ENCODE results near the gene TUBB.
A peak's percentile ranks its signal among the peaks of the same experiment; 100 is the strongest.

TUBB gene

DNA sequence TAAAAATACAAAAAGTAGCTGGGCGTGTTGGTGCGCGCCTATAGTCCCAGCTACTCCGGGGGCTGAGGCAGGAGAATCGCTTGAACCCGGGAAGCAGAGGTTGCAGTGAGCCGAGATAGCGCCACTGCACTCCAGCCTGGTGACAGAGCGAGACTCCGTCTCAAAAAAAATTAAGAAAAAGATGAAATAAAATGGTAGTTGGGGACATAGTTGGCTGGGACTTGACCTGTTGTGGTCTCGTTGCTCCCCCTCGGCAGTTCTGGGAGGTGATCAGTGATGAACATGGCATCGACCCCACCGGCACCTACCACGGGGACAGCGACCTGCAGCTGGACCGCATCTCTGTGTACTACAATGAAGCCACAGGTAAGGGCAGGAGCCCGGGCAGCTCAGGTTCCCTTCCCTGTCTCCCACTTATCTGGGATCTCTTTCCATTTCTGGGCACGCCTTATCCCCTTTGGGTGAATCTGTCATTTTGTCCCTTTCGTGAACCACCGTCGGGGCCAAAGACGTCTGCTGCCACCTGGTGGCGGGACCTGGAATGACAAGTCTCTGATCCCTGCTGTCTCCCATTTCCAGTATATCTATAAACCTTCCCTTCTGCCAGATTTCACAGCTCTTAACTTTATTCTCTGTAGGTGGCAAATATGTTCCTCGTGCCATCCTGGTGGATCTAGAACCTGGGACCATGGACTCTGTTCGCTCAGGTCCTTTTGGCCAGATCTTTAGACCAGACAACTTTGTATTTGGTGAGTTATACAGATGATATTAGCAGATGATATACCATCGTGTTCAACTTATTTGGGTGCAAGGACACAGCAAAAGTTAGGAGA is 2.3 kb downstream of the TUBB start (continued):
- TF ChIP-seq, protein P1, sequence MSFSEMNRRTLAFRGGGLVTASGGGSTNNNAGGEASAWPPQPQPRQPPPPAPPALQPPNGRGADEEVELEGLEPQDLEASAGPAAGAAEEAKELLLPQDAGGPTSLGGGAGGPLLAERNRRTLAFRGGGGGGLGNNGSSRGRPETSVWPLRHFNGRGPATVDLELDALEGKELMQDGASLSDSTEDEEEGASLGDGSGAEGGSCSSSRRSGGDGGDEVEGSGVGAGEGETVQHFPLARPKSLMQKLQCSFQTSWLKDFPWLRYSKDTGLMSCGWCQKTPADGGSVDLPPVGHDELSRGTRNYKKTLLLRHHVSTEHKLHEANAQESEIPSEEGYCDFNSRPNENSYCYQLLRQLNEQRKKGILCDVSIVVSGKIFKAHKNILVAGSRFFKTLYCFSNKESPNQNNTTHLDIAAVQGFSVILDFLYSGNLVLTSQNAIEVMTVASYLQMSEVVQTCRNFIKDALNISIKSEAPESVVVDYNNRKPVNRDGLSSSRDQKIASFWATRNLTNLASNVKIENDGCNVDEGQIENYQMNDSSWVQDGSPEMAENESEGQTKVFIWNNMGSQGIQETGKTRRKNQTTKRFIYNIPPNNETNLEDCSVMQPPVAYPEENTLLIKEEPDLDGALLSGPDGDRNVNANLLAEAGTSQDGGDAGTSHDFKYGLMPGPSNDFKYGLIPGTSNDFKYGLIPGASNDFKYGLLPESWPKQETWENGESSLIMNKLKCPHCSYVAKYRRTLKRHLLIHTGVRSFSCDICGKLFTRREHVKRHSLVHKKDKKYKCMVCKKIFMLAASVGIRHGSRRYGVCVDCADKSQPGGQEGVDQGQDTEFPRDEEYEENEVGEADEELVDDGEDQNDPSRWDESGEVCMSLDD (tag by site-specific recombination; IDR thresholded peaks at IDR 0.05), result 0 out of 2 replicates have a peak, but pooled peaks have one; percentile 66
- TF ChIP-seq IKZF3 (tag by site-specific recombination; IDR thresholded peaks at IDR 0.05) (peak; percentile 85), SETDB1 (IDR thresholded peaks at IDR 0.05; ENCODE audit: insufficient read length, low read length) (no peak), GLI4 (tag by site-specific recombination; IDR thresholded peaks at IDR 0.05) (no peak), ZEB2 (tag by site-specific recombination; IDR thresholded peaks at IDR 0.05) (peak; percentile 78), OVOL3 (tag by site-specific recombination; IDR thresholded peaks at IDR 0.05) (no peak), ZFP41 (tag by site-specific recombination; IDR thresholded peaks at IDR 0.05; ENCODE audit: borderline replicate concordance) (no peak), ZNF37A (tag by site-specific recombination; IDR thresholded peaks at IDR 0.05) (no peak), GLIS1 (tag by site-specific recombination; IDR thresholded peaks at IDR 0.05) (no peak), ZNF792 (tag by site-specific recombination; IDR thresholded peaks at IDR 0.05) (no peak), SCRT1 (tag by site-specific recombination; IDR thresholded peaks at IDR 0.05; ENCODE audit: borderline replicate concordance) (peak; percentile 61; the same call in 1 of the 2 replicates), ZNF837 (tag by site-specific recombination; IDR thresholded peaks at IDR 0.05) (no peak), ZNF266 (tag by site-specific recombination; IDR thresholded peaks at IDR 0.05; ENCODE audit: low read depth) (no peak), SP3 (tag by site-specific recombination; IDR thresholded peaks at IDR 0.05) (no peak), WT1 (tag by site-specific recombination; IDR thresholded peaks at IDR 0.05) (peak; percentile 45; the same call in 1 of the 2 replicates), RBAK (tag by site-specific recombination; IDR thresholded peaks at IDR 0.05) (no peak), ZNF302 (tag by site-specific recombination; IDR thresholded peaks at IDR 0.05; ENCODE audit: low read depth) (no peak), ZNF501 (tag by site-specific recombination; IDR thresholded peaks at IDR 0.05) (no peak), ZSCAN23 (tag by site-specific recombination; IDR thresholded peaks at IDR 0.05) (no peak), BCL11A (tag by site-specific recombination; IDR thresholded peaks at IDR 0.05; ENCODE audit: low read depth) (no peak), ZNF112 (tag by site-specific recombination; IDR thresholded peaks at IDR 0.05) (no peak), KLF9 (tag by site-specific recombination; IDR thresholded peaks at IDR 0.05; ENCODE audit: low read depth) (no peak), ZNF114 (tag by site-specific recombination; IDR thresholded peaks at IDR 0.05) (no peak), ZNF221 (tag by site-specific recombination; IDR thresholded peaks at IDR 0.05; ENCODE audit: borderline replicate concordance) (no peak), ZNF560 (tag by site-specific recombination; IDR thresholded peaks at IDR 0.05; ENCODE audit: borderline replicate concordance) (no peak), ZNF610 (tag by site-specific recombination; IDR thresholded peaks at IDR 0.05; ENCODE audit: borderline replicate concordance) (no peak)
- TF ChIP-seq, protein P2, sequence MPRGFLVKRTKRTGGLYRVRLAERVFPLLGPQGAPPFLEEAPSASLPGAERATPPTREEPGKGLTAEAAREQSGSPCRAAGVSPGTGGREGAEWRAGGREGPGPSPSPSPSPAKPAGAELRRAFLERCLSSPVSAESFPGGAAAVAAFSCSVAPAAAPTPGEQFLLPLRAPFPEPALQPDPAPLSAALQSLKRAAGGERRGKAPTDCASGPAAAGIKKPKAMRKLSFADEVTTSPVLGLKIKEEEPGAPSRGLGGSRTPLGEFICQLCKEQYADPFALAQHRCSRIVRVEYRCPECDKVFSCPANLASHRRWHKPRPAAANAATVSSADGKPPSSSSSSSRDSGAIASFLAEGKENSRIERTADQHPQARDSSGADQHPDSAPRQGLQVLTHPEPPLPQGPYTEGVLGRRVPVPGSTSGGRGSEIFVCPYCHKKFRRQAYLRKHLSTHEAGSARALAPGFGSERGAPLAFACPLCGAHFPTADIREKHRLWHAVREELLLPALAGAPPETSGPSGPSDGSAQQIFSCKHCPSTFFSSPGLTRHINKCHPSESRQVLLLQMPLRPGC (tag by site-specific recombination; IDR thresholded peaks at IDR 0.05), result no peak
- TF ChIP-seq, protein P3, sequence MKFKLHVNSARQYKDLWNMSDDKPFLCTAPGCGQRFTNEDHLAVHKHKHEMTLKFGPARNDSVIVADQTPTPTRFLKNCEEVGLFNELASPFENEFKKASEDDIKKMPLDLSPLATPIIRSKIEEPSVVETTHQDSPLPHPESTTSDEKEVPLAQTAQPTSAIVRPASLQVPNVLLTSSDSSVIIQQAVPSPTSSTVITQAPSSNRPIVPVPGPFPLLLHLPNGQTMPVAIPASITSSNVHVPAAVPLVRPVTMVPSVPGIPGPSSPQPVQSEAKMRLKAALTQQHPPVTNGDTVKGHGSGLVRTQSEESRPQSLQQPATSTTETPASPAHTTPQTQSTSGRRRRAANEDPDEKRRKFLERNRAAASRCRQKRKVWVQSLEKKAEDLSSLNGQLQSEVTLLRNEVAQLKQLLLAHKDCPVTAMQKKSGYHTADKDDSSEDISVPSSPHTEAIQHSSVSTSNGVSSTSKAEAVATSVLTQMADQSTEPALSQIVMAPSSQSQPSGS (tag by site-specific recombination; IDR thresholded peaks at IDR 0.05; ENCODE audit: low read depth), result no peak
- TF ChIP-seq, protein P4, sequence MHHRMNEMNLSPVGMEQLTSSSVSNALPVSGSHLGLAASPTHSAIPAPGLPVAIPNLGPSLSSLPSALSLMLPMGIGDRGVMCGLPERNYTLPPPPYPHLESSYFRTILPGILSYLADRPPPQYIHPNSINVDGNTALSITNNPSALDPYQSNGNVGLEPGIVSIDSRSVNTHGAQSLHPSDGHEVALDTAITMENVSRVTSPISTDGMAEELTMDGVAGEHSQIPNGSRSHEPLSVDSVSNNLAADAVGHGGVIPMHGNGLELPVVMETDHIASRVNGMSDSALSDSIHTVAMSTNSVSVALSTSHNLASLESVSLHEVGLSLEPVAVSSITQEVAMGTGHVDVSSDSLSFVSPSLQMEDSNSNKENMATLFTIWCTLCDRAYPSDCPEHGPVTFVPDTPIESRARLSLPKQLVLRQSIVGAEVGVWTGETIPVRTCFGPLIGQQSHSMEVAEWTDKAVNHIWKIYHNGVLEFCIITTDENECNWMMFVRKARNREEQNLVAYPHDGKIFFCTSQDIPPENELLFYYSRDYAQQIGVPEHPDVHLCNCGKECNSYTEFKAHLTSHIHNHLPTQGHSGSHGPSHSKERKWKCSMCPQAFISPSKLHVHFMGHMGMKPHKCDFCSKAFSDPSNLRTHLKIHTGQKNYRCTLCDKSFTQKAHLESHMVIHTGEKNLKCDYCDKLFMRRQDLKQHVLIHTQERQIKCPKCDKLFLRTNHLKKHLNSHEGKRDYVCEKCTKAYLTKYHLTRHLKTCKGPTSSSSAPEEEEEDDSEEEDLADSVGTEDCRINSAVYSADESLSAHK (tag by site-specific recombination; IDR thresholded peaks at IDR 0.05), result no peak
- TF ChIP-seq, protein P5, sequence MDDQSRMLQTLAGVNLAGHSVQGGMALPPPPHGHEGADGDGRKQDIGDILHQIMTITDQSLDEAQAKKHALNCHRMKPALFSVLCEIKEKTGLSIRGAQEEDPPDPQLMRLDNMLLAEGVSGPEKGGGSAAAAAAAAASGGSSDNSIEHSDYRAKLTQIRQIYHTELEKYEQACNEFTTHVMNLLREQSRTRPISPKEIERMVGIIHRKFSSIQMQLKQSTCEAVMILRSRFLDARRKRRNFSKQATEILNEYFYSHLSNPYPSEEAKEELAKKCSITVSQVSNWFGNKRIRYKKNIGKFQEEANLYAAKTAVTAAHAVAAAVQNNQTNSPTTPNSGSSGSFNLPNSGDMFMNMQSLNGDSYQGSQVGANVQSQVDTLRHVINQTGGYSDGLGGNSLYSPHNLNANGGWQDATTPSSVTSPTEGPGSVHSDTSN (CRISPR knock-in tag; IDR thresholded peaks at IDR 0.05), result no peak
